GM12878 (cell line): ENCODE measurements around the gene TBCB. TPM values are rescaled to one million over a fixed set of nuclear protein-coding genes. Genes with fewer than 3 reads are reported as not detected.

Source experiments
- BHLHE40 ChIP-seq, 2 experiments: fragments of 450-650 bp in 1 of 2; IDR thresholded peaks; 2 replicates each; pipeline ENCODE4 v1.6.1; 2011 to 2017; ENCODE audit warnings: low read depth in 2 of 2, borderline replicate concordance in 1 of 2, improper control_type of control experiment in 1 of 2, low read length in 1 of 2, mild to moderate bottlenecking in 1 of 2
- CEBPB ChIP-seq, 2 experiments: fragments of 150-350 bp in 1 of 2; IDR thresholded peaks; 2 replicates each; pipeline ENCODE4 v1.6.1; 2012 to 2014; ENCODE audit warnings: low read depth in 2 of 2, low read length in 2 of 2, borderline replicate concordance in 1 of 2, inconsistent platforms in 1 of 2
- CHD2 ChIP-seq: IDR thresholded peaks from 2 replicates; pipeline ENCODE4 v1.6.1; 2011; ENCODE audit warnings: low read depth, low read length, improper control_type of control experiment, borderline replicate concordance
- EGR1 ChIP-seq, 2 experiments: IDR thresholded peaks; 1 replicate in 1 of 2; 2 replicates in 1 of 2; pipeline ENCODE4 v1.6.1; 2011 to 2012; ENCODE audit warnings: low read depth in 2 of 2, low read length in 2 of 2, borderline replicate concordance in 1 of 2, mild to moderate bottlenecking in 1 of 2, moderate library complexity in 1 of 2
- HDAC6 ChIP-seq: fragments of 200-600 bp; sonication (generic); IDR thresholded peaks from one replicate; pipeline ENCODE4 v1.8.0; 2017; ENCODE audit warnings: antibody characterized with exemption; ENCODE audit not compliant: unreplicated experiment
- HDGF ChIP-seq: fragments of 450-650 bp; IDR thresholded peaks from 2 replicates; pipeline ENCODE4 v1.6.1; 2016; ENCODE audit warnings: antibody characterized with exemption
- IRF3 ChIP-seq: fragments of 450-650 bp; IDR thresholded peaks from 2 replicates; pipeline ENCODE4 v1.6.1; 2014; ENCODE audit warnings: mild to moderate bottlenecking
- MXI1 ChIP-seq: fragments of 150-350 bp; IDR thresholded peaks from 2 replicates; pipeline ENCODE4 v1.6.1; 2011; ENCODE audit warnings: low read depth, mild to moderate bottlenecking, inconsistent platforms, low read length, improper control_type of control experiment
- NBN ChIP-seq: fragments of 450-650 bp; IDR thresholded peaks from 2 replicates; pipeline ENCODE4 v1.6.1; 2016
- NFYB ChIP-seq: IDR thresholded peaks from 2 replicates; pipeline ENCODE4 v1.6.1; 2011; ENCODE audit warnings: low read depth, mild to moderate bottlenecking, low read length, improper control_type of control experiment, moderate library complexity; ENCODE audit not compliant: insufficient read depth
- NR2C2 ChIP-seq: IDR thresholded peaks from 2 replicates; pipeline ENCODE4 v1.6.1; 2011; ENCODE audit warnings: borderline replicate concordance, low read depth; ENCODE audit not compliant: control insufficient read depth, insufficient read length
- POLR2AphosphoS2 ChIP-seq: IDR thresholded peaks from 2 replicates; pipeline ENCODE4 v1.6.1; 2011; ENCODE audit warnings: low read depth, mild to moderate bottlenecking, low read length, improper control_type of control experiment, moderate library complexity
- RELA ChIP-seq: fragments of 450-650 bp; IDR thresholded peaks from 2 replicates; pipeline ENCODE4 v1.8.0; 2014; ENCODE audit warnings: borderline replicate concordance; ENCODE audit not compliant: partially characterized antibody
- SPI1 ChIP-seq: IDR thresholded peaks from 2 replicates; pipeline ENCODE4 v1.6.1; 2011; ENCODE audit warnings: low read depth, mild to moderate bottlenecking, low read length, moderate library complexity, borderline replicate concordance; ENCODE audit not compliant: insufficient read depth
- SRF ChIP-seq, 2 experiments: IDR thresholded peaks; 2 replicates each; pipeline ENCODE4 v1.6.1; 2011; ENCODE audit warnings: low read depth in 2 of 2, low read length in 2 of 2, mild to moderate bottlenecking in 1 of 2, moderate library complexity in 1 of 2
- TCF7 ChIP-seq: IDR thresholded peaks from 2 replicates; pipeline ENCODE4 v1.6.1; 2014; ENCODE audit warnings: antibody characterized with exemption, borderline replicate concordance
- ZNF384 ChIP-seq: IDR thresholded peaks from 2 replicates; pipeline ENCODE4 v1.6.1; 2012; ENCODE audit warnings: low read depth, mild to moderate bottlenecking, low read length, improper control_type of control experiment, borderline replicate concordance
- ZZZ3 ChIP-seq: IDR thresholded peaks from 2 replicates; pipeline ENCODE4 v1.6.1; 2011; ENCODE audit warnings: low read depth; ENCODE audit not compliant: control insufficient read depth, insufficient read length
- polyA plus RNA-seq, 11 experiments: library from polyadenylated mRNA; depleted of rRNA in 4 of 11; unstranded in 6 of 11; stranded (reverse) in 5 of 11; fragments of >200 nt; fragmentation: Nextera tagmentation in 4 of 11; fragmentation: Illumina TruSeq in 1 of 11; extraction: Ambion mirVana in 4 of 11; extraction: Trizol in 1 of 11; gene quantifications; 1 replicate in 1 of 11; 2 replicates in 10 of 11; pipeline versions ENCODE4 v1.2.1 to v1.2.3, GENCODE V29; 2011 to 2016; ENCODE audit warnings: inconsistent platforms in 2 of 11, missing spikeins in 2 of 11, low read depth in 1 of 11
- total RNA-seq, 4 experiments: library from RNA; depleted of rRNA in 3 of 4; stranded (reverse); fragments of >200 nt in 3 of 4; fragmentation: Illumina TruSeq in 1 of 4; extraction: Trizol in 1 of 4; gene quantifications; 2 replicates each; pipeline versions ENCODE4 v1.2.1 to v1.2.3, GENCODE V29; 2013 to 2021
- TF ChIP-seq, protein P1 (sequence below): fragments of 150-350 bp; IDR thresholded peaks from 2 replicates; pipeline ENCODE4 v1.6.1; 2014; ENCODE audit warnings: mild to moderate bottlenecking, low read depth, low read length
- TF ChIP-seq, protein P2 (sequence below): IDR thresholded peaks from 2 replicates; pipeline ENCODE4 v1.6.1; 2012; ENCODE audit warnings: low read length, inconsistent platforms
- TF ChIP-seq, protein P3 (sequence below): fragments of 450-650 bp; formaldehyde crosslinking; IDR thresholded peaks from 2 replicates; pipeline ENCODE4 v1.4.0; 2022; ENCODE audit warnings: mild to moderate bottlenecking, moderate library complexity

TBCB gene
- total and polyA plus RNA-seq, 10 of the 15 experiments (the other 5 are each of a cell fraction or from before 2014, with no cell fraction given), result 9.4 to 193 (median 126) TPM

DNA sequence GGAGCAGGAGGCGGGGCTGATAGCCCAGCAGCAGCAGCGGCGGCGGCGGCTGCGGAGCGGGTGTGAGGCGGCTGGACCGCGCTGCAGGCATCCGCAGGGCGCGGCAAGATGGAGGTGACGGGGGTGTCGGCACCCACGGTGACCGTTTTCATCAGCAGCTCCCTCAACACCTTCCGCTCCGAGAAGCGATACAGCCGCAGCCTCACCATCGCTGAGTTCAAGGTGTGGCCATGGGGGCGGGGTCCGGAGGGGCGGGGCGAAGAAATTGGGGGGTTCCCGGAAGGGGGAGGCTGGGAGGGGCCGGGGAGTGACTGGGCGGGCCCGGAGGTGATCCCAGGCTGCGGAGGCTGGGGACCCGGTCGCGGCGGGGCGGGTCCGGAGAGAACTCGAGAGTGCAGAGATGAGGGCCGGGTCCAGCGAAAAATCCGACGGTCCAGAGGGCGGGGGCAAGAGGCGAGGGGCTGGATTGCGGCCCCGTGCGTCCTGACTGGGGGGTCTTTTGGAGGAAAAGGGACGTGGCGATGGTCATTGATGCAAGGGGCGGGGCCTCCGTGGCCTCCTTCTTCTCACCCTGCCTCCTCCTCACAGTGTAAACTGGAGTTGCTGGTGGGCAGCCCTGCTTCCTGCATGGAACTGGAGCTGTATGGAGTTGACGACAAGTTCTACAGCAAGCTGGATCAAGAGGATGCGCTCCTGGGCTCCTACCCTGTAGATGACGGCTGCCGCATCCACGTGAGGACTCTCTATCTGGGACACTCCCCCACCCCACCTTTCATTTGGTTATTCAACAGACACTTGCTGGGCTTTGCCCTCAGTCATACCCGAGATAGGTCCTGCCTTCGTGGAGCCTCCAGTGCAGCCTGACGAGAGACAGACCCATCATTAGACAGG, at the start of gene TBCB (continued):
- TF ChIP-seq NR2C2 (no peak), NBN (no peak), HDGF (no peak; the same call in 1 of the 2 replicates), RELA (no peak), NFYB (no peak), HDAC6 (no peak), CHD2 (peak; percentile 92; the same call in 1 of the 2 replicates), ZZZ3 (no peak), EGR1 (IDR thresholded peaks at IDR 0.05; ENCODE audit: borderline replicate concordance in 1 of 2, low read depth in 2 of 2, low read length in 2 of 2) (0 out of 3 replicates have a peak, but pooled peaks of 1 of the 2 experiments have one; percentile 11), POLR2AphosphoS2 (no peak; the same call in 1 of the 2 replicates), SPI1 (no peak), BHLHE40 (IDR thresholded peaks at IDR 0.05; ENCODE audit: borderline replicate concordance in 1 of 2, low read depth in 2 of 2, low read length in 1 of 2) (peak in 1 of 2 experiments; percentile 53; a peak in 2 of 4 replicates), CEBPB (IDR thresholded peaks at IDR 0.05; ENCODE audit: borderline replicate concordance in 1 of 2, low read depth in 2 of 2, low read length in 2 of 2) (no peak), TCF7 (no peak), IRF3 (no peak), SRF (IDR thresholded peaks at IDR 0.05; ENCODE audit: low read depth in 2 of 2, low read length in 2 of 2) (0 out of 4 replicates have a peak, but pooled peaks of 1 of the 2 experiments have one; percentile 2), MXI1 (no peak; the same call in 1 of the 2 replicates), ZNF384 (no peak)
- TF ChIP-seq, protein P1, sequence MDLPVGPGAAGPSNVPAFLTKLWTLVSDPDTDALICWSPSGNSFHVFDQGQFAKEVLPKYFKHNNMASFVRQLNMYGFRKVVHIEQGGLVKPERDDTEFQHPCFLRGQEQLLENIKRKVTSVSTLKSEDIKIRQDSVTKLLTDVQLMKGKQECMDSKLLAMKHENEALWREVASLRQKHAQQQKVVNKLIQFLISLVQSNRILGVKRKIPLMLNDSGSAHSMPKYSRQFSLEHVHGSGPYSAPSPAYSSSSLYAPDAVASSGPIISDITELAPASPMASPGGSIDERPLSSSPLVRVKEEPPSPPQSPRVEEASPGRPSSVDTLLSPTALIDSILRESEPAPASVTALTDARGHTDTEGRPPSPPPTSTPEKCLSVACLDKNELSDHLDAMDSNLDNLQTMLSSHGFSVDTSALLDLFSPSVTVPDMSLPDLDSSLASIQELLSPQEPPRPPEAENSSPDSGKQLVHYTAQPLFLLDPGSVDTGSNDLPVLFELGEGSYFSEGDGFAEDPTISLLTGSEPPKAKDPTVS, result no peak
- TF ChIP-seq, protein P2, sequence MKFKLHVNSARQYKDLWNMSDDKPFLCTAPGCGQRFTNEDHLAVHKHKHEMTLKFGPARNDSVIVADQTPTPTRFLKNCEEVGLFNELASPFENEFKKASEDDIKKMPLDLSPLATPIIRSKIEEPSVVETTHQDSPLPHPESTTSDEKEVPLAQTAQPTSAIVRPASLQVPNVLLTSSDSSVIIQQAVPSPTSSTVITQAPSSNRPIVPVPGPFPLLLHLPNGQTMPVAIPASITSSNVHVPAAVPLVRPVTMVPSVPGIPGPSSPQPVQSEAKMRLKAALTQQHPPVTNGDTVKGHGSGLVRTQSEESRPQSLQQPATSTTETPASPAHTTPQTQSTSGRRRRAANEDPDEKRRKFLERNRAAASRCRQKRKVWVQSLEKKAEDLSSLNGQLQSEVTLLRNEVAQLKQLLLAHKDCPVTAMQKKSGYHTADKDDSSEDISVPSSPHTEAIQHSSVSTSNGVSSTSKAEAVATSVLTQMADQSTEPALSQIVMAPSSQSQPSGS, result no peak
- TF ChIP-seq, protein P3, sequence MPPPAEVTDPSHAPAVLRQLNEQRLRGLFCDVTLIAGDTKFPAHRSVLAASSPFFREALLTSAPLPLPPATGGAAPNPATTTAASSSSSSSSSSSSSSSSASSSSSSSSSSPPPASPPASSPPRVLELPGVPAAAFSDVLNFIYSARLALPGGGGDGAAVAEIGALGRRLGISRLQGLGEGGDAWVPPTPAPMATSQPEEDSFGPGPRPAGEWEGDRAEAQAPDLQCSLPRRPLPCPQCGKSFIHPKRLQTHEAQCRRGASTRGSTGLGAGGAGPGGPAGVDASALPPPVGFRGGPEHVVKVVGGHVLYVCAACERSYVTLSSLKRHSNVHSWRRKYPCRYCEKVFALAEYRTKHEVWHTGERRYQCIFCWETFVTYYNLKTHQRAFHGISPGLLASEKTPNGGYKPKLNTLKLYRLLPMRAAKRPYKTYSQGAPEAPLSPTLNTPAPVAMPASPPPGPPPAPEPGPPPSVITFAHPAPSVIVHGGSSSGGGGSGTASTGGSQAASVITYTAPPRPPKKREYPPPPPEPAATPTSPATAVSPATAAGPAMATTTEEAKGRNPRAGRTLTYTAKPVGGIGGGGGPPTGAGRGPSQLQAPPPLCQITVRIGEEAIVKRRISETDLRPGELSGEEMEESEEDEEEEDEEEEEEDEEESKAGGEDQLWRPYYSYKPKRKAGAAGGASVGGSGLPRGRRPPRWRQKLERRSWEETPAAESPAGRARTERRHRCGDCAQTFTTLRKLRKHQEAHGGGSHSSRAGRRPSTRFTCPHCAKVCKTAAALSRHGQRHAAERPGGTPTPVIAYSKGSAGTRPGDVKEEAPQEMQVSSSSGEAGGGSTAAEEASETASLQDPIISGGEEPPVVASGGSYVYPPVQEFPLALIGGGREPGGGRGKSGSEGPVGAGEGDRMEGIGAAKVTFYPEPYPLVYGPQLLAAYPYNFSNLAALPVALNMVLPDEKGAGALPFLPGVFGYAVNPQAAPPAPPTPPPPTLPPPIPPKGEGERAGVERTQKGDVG, result no peak
